NK-92 (cell line): ENCODE measurements around the gene MORF4L1.
"Not testable (repeated sequence)": the region's sequence is repeated elsewhere in the genome, so short reads cannot be mapped to it uniquely, and the experiment has no call there.

Source experiments
- DNase-seq: peaks from one replicate; lab custom pipeline; 2025; ENCODE audit not compliant: unreplicated experiment; lab: John Stamatoyannopoulos, UW

Gene MORF4L1

GRCh38 chr15:78923480-78924360 lies 51.0 kb downstream of the MORF4L1 start:
- DNase-seq: no peak

- DNase-seq: no peak
Observed at GRCh38 chr15:78925076-78925624, 52.5 kb downstream of the MORF4L1 start.

GRCh38 chr15:78925956-78926743 lies 53.5 kb downstream of the MORF4L1 start:
- no peak for DNase-seq

- no peak for DNase-seq
Observed at GRCh38 chr15:78927077-78927790, 54.5 kb downstream of the MORF4L1 start.

GRCh38 chr15:78928176-78928575 lies 55.5 kb downstream of the MORF4L1 start:
- DNase-seq: not testable (repeated sequence)

- no peak for DNase-seq
Observed at GRCh38 chr15:78928616-78929093, 56.0 kb downstream of the MORF4L1 start.

GRCh38 chr15:78929536-78930264 lies 57.0 kb downstream of the MORF4L1 start:
- DNase-seq: no peak

- DNase-seq: no peak
Observed at GRCh38 chr15:78930577-78931388, 58.1 kb downstream of the MORF4L1 start.

GRCh38 chr15:78931439-78932257 lies 59.0 kb downstream of the MORF4L1 start:
- DNase-seq: no peak

GRCh38 chr15:78932258-78932808 lies 59.6 kb downstream of the MORF4L1 start:
- no peak for DNase-seq

- DNase-seq: no peak
Observed at GRCh38 chr15:78933187-78933822, 60.6 kb downstream of the MORF4L1 start.

GRCh38 chr15:78933823-78934654 lies 61.3 kb downstream of the MORF4L1 start:
- no peak for DNase-seq

GRCh38 chr15:78934655-78935023 lies 61.9 kb downstream of the MORF4L1 start:
- DNase-seq: no peak

- DNase-seq: no peak
Observed at GRCh38 chr15:78937132-78937739, 64.5 kb downstream of the MORF4L1 start.

- no peak for DNase-seq
Observed at GRCh38 chr15:78938658-78939488, 66.2 kb downstream of the MORF4L1 start.

- no peak for DNase-seq
Observed at GRCh38 chr15:78942741-78943140, 70.1 kb downstream of the MORF4L1 start.
